Measurements from ENCODE around the gene BOK.

GRCh38 chr2:241546771-241547498 is 11.6 kb upstream of the BOK start:
- no peak for TF ChIP-seq POLR2AphosphoS5 (IDR thresholded peaks at IDR 0.05; ENCODE audit: borderline replicate concordance, low read depth, low read length)
- no peak for TF ChIP-seq EZH2 (IDR thresholded peaks at IDR 0.05)
